OCI-LY7 (cell line): ENCODE results near the gene SDHA. TPM values are rescaled to one million over a fixed set of nuclear protein-coding genes. Genes with fewer than 3 reads are reported as not detected.

Source experiments
- BruUV-seq: library from RNA; stranded (reverse); fragments of 400-500 nt; replicated peaks from 2 replicates; lab custom pipeline; 2021; lab: Mats Ljungman, UMichigan
- CTCF ChIA-PET: fragments of 300-600 bp; sonication (Branson Sonifier 250); formaldehyde crosslinking; loops from one replicate; lab custom pipeline; 2022; ENCODE audit warnings: antibody characterized with exemption; ENCODE audit not compliant: unreplicated experiment; lab: Charles Lee
- POLR2A ChIA-PET: fragments of 300-600 bp; sonication (Branson Sonifier 250); formaldehyde crosslinking; loops from one replicate; lab custom pipeline; 2022; ENCODE audit warnings: antibody characterized with exemption; lab: Charles Lee
- DNase-seq: peaks from one replicate; pipeline ENCODE4 v3.0.0-alpha.2; 2015; ENCODE audit warnings: low spot score
- H2AFZ ChIP-seq: fragments of 200-600 bp; sonication (generic), shearing (Covaris generic); 2 replicates; pipeline ENCODE4 v1.6.1; 2014; ENCODE audit warnings: mild to moderate bottlenecking, antibody characterized with exemption, low read length, moderate library complexity
- H3K27ac ChIP-seq: fragments of 200-600 bp; sonication (generic); 2 replicates; pipeline ENCODE4 v1.5.1; 2014; ENCODE audit warnings: mixed run types, low read depth, mild to moderate bottlenecking, moderate library complexity, low read length, inconsistent platforms; ENCODE audit not compliant: poor library complexity, severe bottlenecking
- H3K36me3 ChIP-seq: fragments of 200-600 bp; sonication (generic); 2 replicates; pipeline ENCODE4 v1.6.1; 2014; ENCODE audit warnings: mild to moderate bottlenecking, antibody characterized with exemption, low read length, moderate library complexity, mixed read lengths; ENCODE audit not compliant: insufficient read depth
- H3K4me1 ChIP-seq: fragments of 200-600 bp; sonication (generic); 2 replicates; pipeline ENCODE4 v1.5.1; 2014; ENCODE audit warnings: mild to moderate bottlenecking, low read length; ENCODE audit not compliant: insufficient read depth, poor library complexity, severe bottlenecking
- H3K4me2 ChIP-seq: fragments of 200-600 bp; sonication (generic); 2 replicates; pipeline ENCODE4 v1.6.1; 2014; ENCODE audit warnings: mild to moderate bottlenecking, low read length
- H3K4me3 ChIP-seq: fragments of 200-600 bp; sonication (generic); 2 replicates; pipeline ENCODE4 v1.5.1; 2014; ENCODE audit warnings: mild to moderate bottlenecking, low read depth, low read length; ENCODE audit not compliant: poor library complexity, severe bottlenecking
- H3K79me2 ChIP-seq: fragments of 200-600 bp; sonication (generic); 2 replicates; pipeline ENCODE4 v1.6.1; 2016; ENCODE audit warnings: low read depth, mild to moderate bottlenecking, low read length, moderate library complexity, mixed read lengths; ENCODE audit not compliant: insufficient read depth
- H3K9me2 ChIP-seq: fragments of 200-600 bp; sonication (generic); 2 replicates; pipeline ENCODE4 v1.6.1; 2016; ENCODE audit warnings: mild to moderate bottlenecking, low read length, mixed read lengths; ENCODE audit not compliant: insufficient read depth
- H3K9me3 ChIP-seq: fragments of 200-600 bp; sonication (generic); 2 replicates; pipeline ENCODE4 v1.6.1; 2014; ENCODE audit warnings: mild to moderate bottlenecking, mixed run types, low read length, mixed read lengths
- H4K20me1 ChIP-seq: fragments of 200-600 bp; sonication (generic); 2 replicates; pipeline ENCODE4 v1.6.1; 2014; ENCODE audit warnings: mild to moderate bottlenecking, antibody characterized with exemption, low read length, moderate library complexity, mixed read lengths; ENCODE audit not compliant: insufficient read depth
- CTCF ChIP-seq: fragments of 200-600 bp; sonication (generic); conservative IDR thresholded peaks from 2 replicates; pipeline ENCODE4 v1.5.1; 2014; ENCODE audit warnings: mild to moderate bottlenecking, antibody characterized with exemption, low read length, moderate library complexity, mixed read lengths
- EZH2phosphoT487 ChIP-seq: fragments of 200-600 bp; sonication (generic); IDR thresholded peaks from 2 replicates; pipeline ENCODE4 v1.6.1; 2018; ENCODE audit warnings: low read depth, borderline replicate concordance, mild to moderate bottlenecking, mixed run types, antibody characterized with exemption, low read length, moderate library complexity, mixed read lengths
- intact Hi-C: fragments of 100-400 bp; cut with micrococcal nuclease; formaldehyde crosslinking; loops from one replicate; pipeline ENCODE4 v1.10.0; 2022; ENCODE audit not compliant: unreplicated experiment
- total RNA-seq, 2 experiments: library from RNA; depleted of rRNA in 1 of 2; stranded (reverse); fragments of >200 nt in 1 of 2; shearing (Covaris generic) in 1 of 2; gene quantifications; 2 replicates each; pipeline ENCODE4 v1.2.3, GENCODE V29; 2014 to 2022

The SDHA gene
- total RNA-seq, 2 experiments from 2014 or later: 147 to 167 TPM

GRCh38 chr5:178110-178509, 40.0 kb upstream of the SDHA start:
- H4K20me1 ChIP-seq: no peaks in the 10 kb centered on the region
- H3K27ac ChIP-seq: no peak overlapping the region
- no TSS peak for BruUV-seq
- POLR2A ChIA-PET: interaction anchor here (1.0 kb wide), 1 partner anchor 41 kb away, joined by 3 read pairs; no protein-coding TSS in a partner anchor
- H3K36me3 ChIP-seq: no peaks in the 10 kb centered on the region
- H3K4me1 ChIP-seq: no peaks in the 10 kb centered on the region
- CTCF ChIA-PET: no interaction called here
- H3K9me3 ChIP-seq: no peaks in the 10 kb centered on the region
- H3K9me2 ChIP-seq: no peaks in the 10 kb centered on the region
- TF ChIP-seq CTCF (no peak), EZH2phosphoT487 (no peak)
- no peaks in the 10 kb centered on the region for H3K79me2 ChIP-seq
- H3K4me2 ChIP-seq: no peak overlapping the region
- no peak overlapping the region for H2AFZ ChIP-seq
- H3K4me3 ChIP-seq: no peak overlapping the region
- intact Hi-C loops: no loop called here
- DNase-seq: no peak

- no peak overlapping the region for H2AFZ ChIP-seq
- H4K20me1 ChIP-seq: no peaks in the 10 kb centered on the region
- H3K4me2 ChIP-seq: no peak overlapping the region
- no peak for DNase-seq
- no peaks in the 10 kb centered on the region for H3K9me2 ChIP-seq
- no TSS peak for BruUV-seq
- H3K36me3 ChIP-seq: no peaks in the 10 kb centered on the region
- intact Hi-C loops: no loop called here
- no peak for TF ChIP-seq EZH2phosphoT487
- no peak for TF ChIP-seq CTCF
- H3K4me3 ChIP-seq: no peak overlapping the region
- ChIA-PET POLR2A (no interaction called here), CTCF (no interaction called here)
- H3K4me1 ChIP-seq: no peaks in the 10 kb centered on the region
- H3K79me2 ChIP-seq: no peaks in the 10 kb centered on the region
- no peak overlapping the region for H3K27ac ChIP-seq
- no peaks in the 10 kb centered on the region for H3K9me3 ChIP-seq
Measured at GRCh38 chr5:179401-179800, 38.7 kb upstream of the SDHA start.

GRCh38 chr5:180286-180918, 37.7 kb upstream of the SDHA start:
- H4K20me1 ChIP-seq: no peaks in the 10 kb centered on the region
- H3K36me3 ChIP-seq: no peaks in the 10 kb centered on the region
- no peaks in the 10 kb centered on the region for H3K4me1 ChIP-seq
- no TSS peak for BruUV-seq
- TF ChIP-seq CTCF (no peak), EZH2phosphoT487 (no peak)
- POLR2A ChIA-PET: interaction anchor here (0.6 kb wide), 1 partner anchor 46 kb away, joined by 3 read pairs; no protein-coding TSS in a partner anchor
- CTCF ChIA-PET: no interaction called here
- H3K79me2 ChIP-seq: no peaks in the 10 kb centered on the region
- H3K9me3 ChIP-seq: no peaks in the 10 kb centered on the region
- no peak overlapping the region for H3K4me2 ChIP-seq
- no peak overlapping the region for H3K4me3 ChIP-seq
- H3K27ac ChIP-seq: no peak overlapping the region
- H2AFZ ChIP-seq: no peak overlapping the region
- no peak for DNase-seq
- intact Hi-C loops: no loop called here
- H3K9me2 ChIP-seq: no peaks in the 10 kb centered on the region
